Measurements from ENCODE around the gene GFRA4. TPM values are rescaled to one million over a fixed set of nuclear protein-coding genes. Genes with fewer than 3 reads are reported as not detected.

The GFRA4 gene
- total RNA-seq, 1 experiment from 2014 or later = not detected

DNA sequence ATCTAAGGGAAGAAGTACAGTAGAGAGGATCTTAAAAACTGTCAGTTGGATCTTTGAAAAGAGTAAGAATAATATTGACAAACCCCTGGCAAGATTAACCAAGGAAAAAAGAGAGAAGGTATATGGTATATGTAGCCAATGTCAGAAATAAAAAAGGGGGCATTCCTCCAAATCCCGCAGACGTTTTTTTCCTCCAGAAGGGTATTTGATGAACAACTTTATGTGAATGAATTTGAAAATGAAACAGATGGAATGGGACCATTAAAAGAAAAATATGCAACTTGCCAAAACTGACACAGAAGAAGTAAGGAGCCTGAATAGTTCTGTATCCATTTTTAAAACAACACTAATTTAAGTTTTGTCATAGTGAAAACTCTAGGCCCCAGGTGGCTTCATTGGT lies 35.7 kb downstream of the GFRA4 start:
- Histone ChIP-seq H3K27me3 (ENCODE audit: insufficient read depth, low read length) (no peaks in the 10 kb centered on the region), H3K4me1 (ENCODE audit: control insufficient read depth in 1 of 2, insufficient read depth in 2 of 2, low read length in 2 of 2) (no peaks in the 10 kb centered on the region), H3K4me3 (replicated peaks in 1 of 2; ENCODE audit: low read depth in 1 of 2, low read length in 2 of 2) (no peak overlapping the region), H3K36me3 (ENCODE audit: control insufficient read depth in 1 of 2, insufficient read depth in 2 of 2, low read length in 2 of 2) (no peaks in the 10 kb centered on the region), H3K27ac (ENCODE audit: low read depth, low read length) (no peak overlapping the region), H3K9me3 (ENCODE audit: control insufficient read depth in 1 of 2, insufficient read depth in 1 of 2, low read depth in 1 of 2, low read length in 2 of 2) (no peaks in the 10 kb centered on the region), H3K79me2 (ENCODE audit: insufficient read depth, low read length) (no peaks in the 10 kb centered on the region), H3K4me2 (ENCODE audit: low read length) (no peak overlapping the region), H4K20me1 (ENCODE audit: insufficient read depth) (no peaks in the 10 kb centered on the region), H3K9ac (ENCODE audit: low read length) (no peak overlapping the region), H2AFZ (ENCODE audit: low read depth, low read length, poor library complexity, severe bottlenecking) (no peak overlapping the region), H3K9me2 (ENCODE audit: insufficient read depth) (no peaks in the 10 kb centered on the region)
- ChIA-PET CTCF (no interaction called here), RAD21 (ENCODE audit: low non-redundant PET in 1 of 2, low total read pairs in 2 of 2, uncharacterized antibody in 2 of 2, unreplicated experiment in 2 of 2) (no interaction called here), POLR2A (no interaction called here)
- DNase-seq (ENCODE audit: low read depth, low spot score) (no peak), ATAC-seq (no peak)
- TF ChIP-seq ZFX (IDR thresholded peaks at IDR 0.05) (no peak), ZNF274 (IDR thresholded peaks at IDR 0.05; ENCODE audit: low read depth, low read length) (no peak), SIN3A (IDR thresholded peaks at IDR 0.05; ENCODE audit: low read depth) (no peak), TCF7L2 (IDR thresholded peaks at IDR 0.05; ENCODE audit: borderline replicate concordance, extremely low read depth, insufficient read depth, insufficient read length) (no peak), CTCF (IDR thresholded peaks at IDR 0.05 in 2 of 3, conservative IDR thresholded peaks at IDR 0.05 in 1 of 3; ENCODE audit: borderline replicate concordance in 1 of 3, insufficient read depth in 1 of 3, low read depth in 2 of 3, low read length in 2 of 3) (no peak), POLR2AphosphoS5 (IDR thresholded peaks at IDR 0.05; ENCODE audit: low read depth, low read length) (no peak), POLR2A (IDR thresholded peaks at IDR 0.05; ENCODE audit: borderline replicate concordance, extremely low read depth, insufficient read depth, insufficient read length) (no peak)
- intact Hi-C loops (cut with micrococcal nuclease) = no loop called here
- BruUV-seq (replicated peaks) = no TSS peak

DNA sequence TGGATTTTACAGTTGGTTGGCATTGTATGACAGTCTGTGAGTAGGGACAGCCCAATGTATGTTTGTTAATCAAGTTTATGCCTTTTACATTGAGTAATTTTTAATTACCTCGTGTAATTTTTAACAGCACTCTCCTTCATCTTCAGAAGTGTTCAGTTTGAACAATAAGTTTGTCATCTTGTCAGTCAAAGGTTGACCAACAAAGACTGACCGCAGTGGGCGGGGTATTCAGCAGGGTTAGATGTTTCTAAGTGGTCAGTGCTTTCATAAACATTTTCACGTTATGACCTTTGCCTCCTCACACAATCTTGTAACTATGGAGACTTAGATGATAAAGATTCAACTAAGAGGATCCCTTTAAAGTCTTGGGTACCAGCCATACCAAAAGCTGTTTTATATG lies 40.8 kb downstream of the GFRA4 start:
- no peak overlapping the region for H3K9ac ChIP-seq (ENCODE audit: low read length)
- no peaks in the 10 kb centered on the region for H3K27me3 ChIP-seq (ENCODE audit: insufficient read depth, low read length)
- H3K9me2 ChIP-seq (ENCODE audit: insufficient read depth) = no peaks in the 10 kb centered on the region
- ChIA-PET POLR2A (no interaction called here), RAD21 (ENCODE audit: low non-redundant PET in 1 of 2, low total read pairs in 2 of 2, uncharacterized antibody in 2 of 2, unreplicated experiment in 2 of 2) (no interaction called here), CTCF (no interaction called here)
- no peaks in the 10 kb centered on the region for H3K4me1 ChIP-seq (ENCODE audit: control insufficient read depth in 1 of 2, insufficient read depth in 2 of 2, low read length in 2 of 2)
- no peaks in the 10 kb centered on the region for H3K79me2 ChIP-seq (ENCODE audit: insufficient read depth, low read length)
- H3K9me3 ChIP-seq (ENCODE audit: control insufficient read depth in 1 of 2, insufficient read depth in 1 of 2, low read depth in 1 of 2, low read length in 2 of 2) = no peaks in the 10 kb centered on the region
- H3K4me3 ChIP-seq (replicated peaks in 1 of 2; ENCODE audit: low read depth in 1 of 2, low read length in 2 of 2) = no peak overlapping the region
- ATAC-seq (no peak), DNase-seq (ENCODE audit: low read depth, low spot score) (no peak)
- no peak for TF ChIP-seq JUND (IDR thresholded peaks at IDR 0.05)
- TF ChIP-seq FOSL1 (IDR thresholded peaks at IDR 0.05; ENCODE audit: low read depth) = no peak
- TF ChIP-seq, protein P1, sequence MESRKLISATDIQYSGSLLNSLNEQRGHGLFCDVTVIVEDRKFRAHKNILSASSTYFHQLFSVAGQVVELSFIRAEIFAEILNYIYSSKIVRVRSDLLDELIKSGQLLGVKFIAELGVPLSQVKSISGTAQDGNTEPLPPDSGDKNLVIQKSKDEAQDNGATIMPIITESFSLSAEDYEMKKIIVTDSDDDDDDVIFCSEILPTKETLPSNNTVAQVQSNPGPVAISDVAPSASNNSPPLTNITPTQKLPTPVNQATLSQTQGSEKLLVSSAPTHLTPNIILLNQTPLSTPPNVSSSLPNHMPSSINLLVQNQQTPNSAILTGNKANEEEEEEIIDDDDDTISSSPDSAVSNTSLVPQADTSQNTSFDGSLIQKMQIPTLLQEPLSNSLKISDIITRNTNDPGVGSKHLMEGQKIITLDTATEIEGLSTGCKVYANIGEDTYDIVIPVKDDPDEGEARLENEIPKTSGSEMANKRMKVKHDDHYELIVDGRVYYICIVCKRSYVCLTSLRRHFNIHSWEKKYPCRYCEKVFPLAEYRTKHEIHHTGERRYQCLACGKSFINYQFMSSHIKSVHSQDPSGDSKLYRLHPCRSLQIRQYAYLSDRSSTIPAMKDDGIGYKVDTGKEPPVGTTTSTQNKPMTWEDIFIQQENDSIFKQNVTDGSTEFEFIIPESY (IDR thresholded peaks at IDR 0.05; ENCODE audit: extremely low read depth, insufficient replicate concordance, low read length) = no peak
- no peak for TF ChIP-seq ZNF274 (IDR thresholded peaks at IDR 0.05; ENCODE audit: low read depth, low read length)
- no peak for TF ChIP-seq POLR2A (IDR thresholded peaks at IDR 0.05; ENCODE audit: borderline replicate concordance, extremely low read depth, insufficient read depth, insufficient read length)
- intact Hi-C loops (cut with micrococcal nuclease) = no loop called here
- H3K4me2 ChIP-seq (ENCODE audit: low read length) = no peak overlapping the region
- no peak overlapping the region for H3K27ac ChIP-seq (ENCODE audit: low read depth, low read length)
- H2AFZ ChIP-seq (ENCODE audit: low read depth, low read length, poor library complexity, severe bottlenecking) = no peak overlapping the region
- no peaks in the 10 kb centered on the region for H4K20me1 ChIP-seq (ENCODE audit: insufficient read depth)
- no TSS peak for BruUV-seq (replicated peaks)
- H3K36me3 ChIP-seq (ENCODE audit: control insufficient read depth in 1 of 2, insufficient read depth in 2 of 2, low read length in 2 of 2) = no peaks in the 10 kb centered on the region
